HL-60 (cell line): ENCODE results near the gene CRIP1.

ENCODE experiments used
- CTCF ChIP-seq: IDR thresholded peaks from one replicate; pipeline ENCODE4 v1.5.1; 2011; ENCODE audit warnings: low read length, control low read depth, inconsistent platforms; ENCODE audit not compliant: insufficient read depth
- GABPA ChIP-seq: IDR thresholded peaks from 2 replicates; pipeline ENCODE4 v1.6.1; 2012; ENCODE audit warnings: low read depth
- POLR2AphosphoS5 ChIP-seq: IDR thresholded peaks from 2 replicates; pipeline ENCODE4 v1.6.1; 2012; ENCODE audit warnings: low read depth
- REST ChIP-seq: IDR thresholded peaks from 2 replicates; pipeline ENCODE4 v1.6.1; 2012; ENCODE audit warnings: low read depth; ENCODE audit not compliant: insufficient replicate concordance
- SPI1 ChIP-seq: IDR thresholded peaks from 2 replicates; pipeline ENCODE4 v1.6.1; 2012; ENCODE audit warnings: low read depth, mild to moderate bottlenecking, borderline replicate concordance

GRCh38 chr14:105440554-105440900 lies 46.2 kb upstream of the CRIP1 start:
- TF ChIP-seq CTCF = no peak
- TF ChIP-seq REST = no peak
- TF ChIP-seq POLR2AphosphoS5 = no peak
- TF ChIP-seq GABPA = no peak
- TF ChIP-seq SPI1 = no peak
